DMS53 treated with DMSO at 0.1 percent for 48 hours (cell line): ENCODE data around the gene NUP88.

Experiments used
- DNase-seq: peaks from one replicate; lab custom pipeline; 2025; ENCODE audit not compliant: unreplicated experiment; lab: John Stamatoyannopoulos, UW

The NUP88 gene

DNA sequence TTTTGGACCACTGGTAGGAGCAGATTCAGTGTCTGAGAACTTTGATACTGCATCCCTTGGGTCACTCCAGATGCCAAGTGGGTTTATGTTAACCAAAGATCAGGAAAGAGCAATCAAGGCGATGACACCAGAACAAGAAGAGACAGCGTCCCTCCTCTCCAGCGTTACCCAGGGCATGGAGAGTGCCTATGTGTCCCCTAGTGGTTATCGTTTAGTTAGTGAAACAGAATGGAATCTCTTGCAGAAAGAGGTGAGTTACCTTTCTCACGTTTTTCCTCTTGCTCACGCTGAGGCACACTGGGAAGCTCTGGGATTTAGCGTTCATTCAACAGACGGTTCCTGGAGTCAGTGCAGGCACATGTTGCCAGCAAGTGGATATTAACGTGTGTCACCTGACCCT, 58.0 kb downstream of the NUP88 start:
- no peak for DNase-seq

- DNase-seq: peak; percentile 52
Measured at GRCh38 chr17:5355421-5356129, 63.9 kb downstream of the NUP88 start.

DNA sequence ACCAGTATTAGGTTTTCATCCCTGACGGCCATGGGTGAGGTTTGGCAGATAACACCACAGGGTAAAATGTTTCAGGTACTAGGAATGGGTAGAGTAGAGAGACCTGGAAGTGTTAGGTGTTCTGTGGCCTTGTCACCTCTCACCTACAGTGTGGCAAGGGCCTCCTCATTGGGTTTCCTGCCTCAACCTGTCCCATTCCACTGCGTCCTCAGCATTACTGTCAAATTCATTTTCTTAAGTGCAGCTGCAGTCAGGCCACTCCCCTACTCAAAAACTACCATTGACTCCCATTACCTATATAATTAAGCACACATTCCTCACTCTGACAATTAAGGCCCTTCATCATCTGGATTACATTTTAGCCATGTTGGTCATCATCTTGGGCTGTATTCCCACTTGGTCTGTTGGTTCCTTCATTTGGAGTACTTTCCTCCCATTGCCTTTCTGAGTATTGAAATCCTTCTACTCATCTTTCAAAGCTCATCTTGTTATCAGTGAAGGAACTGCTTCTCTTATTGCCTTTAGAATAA, 64.5 kb downstream of the NUP88 start:
- DNase-seq: no peak

GRCh38 chr17:5354310-5354709, 65.2 kb downstream of the NUP88 start:
- DNase-seq: no peak

- DNase-seq: no peak
Measured at GRCh38 chr17:5352681-5353289, 66.7 kb downstream of the NUP88 start.

GRCh38 chr17:5344914-5345313, 74.5 kb downstream of the NUP88 start:
- DNase-seq: no peak
